Muscle of arm (tissue), 12 donors: ENCODE measurements around the gene SMAGP. TPM values are rescaled to one million over a fixed set of nuclear protein-coding genes. Genes with fewer than 3 reads are reported as not detected.

Source experiments
- DNase-seq: peaks from one replicate; pipeline ENCODE4 v3.0.0-alpha.2; 2013
- polyA plus RNA-seq, 12 donors: library from polyadenylated mRNA; unstranded; fragments of 120-200 nt; gene quantifications; one replicate each; pipeline ENCODE4 v1.2.1, GENCODE V29; 2013; ENCODE audit not compliant: insufficient read length in 12 of 12

SMAGP gene
- polyA plus RNA-seq, 12 donors: 6.2 to 31.8 (median 10.8) TPM; not detected in 1

DNA sequence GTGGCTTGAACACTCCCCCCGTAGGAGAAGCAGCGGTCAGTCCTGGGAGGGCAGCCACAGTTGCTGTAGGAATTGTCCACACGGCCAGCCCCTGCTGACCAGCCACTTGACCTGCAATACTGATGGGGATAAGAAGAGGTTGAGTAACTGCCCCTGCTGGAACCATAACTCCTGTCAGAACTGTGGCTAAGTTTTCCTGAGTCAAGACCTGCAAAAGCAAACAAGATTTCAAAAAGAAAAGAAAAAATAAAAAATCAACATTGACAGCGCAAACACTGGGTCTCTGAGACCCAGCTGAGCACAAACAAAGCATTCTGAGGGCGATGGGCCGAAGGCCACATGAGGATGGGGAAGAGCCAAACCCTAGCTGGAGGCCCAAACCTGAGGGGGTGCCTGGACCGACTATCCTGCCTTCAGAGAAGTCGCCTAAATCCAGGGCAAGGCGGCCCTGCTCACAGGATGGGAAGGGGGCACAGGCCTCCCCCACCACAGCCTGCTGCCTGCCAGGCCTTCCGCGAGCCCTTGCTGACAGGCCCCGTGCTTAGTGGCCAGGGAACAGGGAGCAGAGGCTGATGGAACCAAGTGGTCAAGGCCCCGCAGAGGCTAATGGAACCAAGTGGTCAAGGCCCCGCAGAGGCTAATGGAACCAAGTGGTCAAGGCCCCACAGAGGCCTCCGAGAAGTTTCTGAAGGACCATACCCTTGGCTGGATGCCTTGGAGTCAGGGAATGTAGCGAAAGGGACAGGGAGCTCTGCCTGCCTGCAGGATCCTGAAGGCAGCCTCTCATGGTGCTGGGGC is 71.4 kb downstream of the SMAGP start:
- no peak for DNase-seq

DNA sequence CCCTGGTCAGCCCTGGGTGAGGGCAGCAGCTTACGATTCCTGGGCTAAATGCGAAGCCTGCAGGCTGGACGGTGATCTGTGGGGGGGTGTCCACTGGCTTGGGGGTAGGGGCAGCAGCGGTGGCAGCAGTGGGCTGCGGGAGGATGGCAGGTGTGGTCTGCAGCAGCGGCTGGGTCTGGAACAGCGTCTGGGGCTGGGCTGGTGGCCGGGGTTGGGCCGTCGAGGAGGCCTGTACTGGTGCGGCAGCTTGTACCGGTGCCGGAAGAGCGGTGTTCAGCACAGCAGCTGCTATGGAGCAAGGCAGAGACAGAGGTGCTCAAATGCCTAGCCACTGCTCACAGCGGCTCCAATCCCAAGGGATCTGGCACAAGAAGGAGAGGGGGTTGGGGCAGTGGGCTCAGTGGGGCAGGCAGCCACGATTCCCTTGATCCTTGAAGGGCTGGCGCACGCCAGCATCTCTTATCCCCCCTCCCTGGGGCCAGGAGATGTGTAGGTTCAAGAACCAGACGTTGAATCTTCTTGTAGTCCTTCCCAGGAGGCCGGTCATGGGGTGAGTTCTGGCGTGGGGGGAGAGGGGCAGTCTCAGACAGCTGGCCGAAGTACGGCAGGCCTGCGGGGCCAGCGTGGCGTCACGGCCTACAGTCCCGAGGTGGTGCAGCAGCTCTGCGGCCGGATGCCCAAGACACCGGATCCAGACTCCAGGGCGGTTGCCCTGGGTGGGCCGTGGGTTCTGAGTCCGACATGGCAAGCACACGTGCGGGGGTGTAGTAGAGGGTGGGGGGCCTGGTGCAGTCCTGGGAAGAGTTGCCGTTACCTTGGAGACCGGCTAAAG is 72.3 kb downstream of the SMAGP start:
- no peak for DNase-seq

DNA sequence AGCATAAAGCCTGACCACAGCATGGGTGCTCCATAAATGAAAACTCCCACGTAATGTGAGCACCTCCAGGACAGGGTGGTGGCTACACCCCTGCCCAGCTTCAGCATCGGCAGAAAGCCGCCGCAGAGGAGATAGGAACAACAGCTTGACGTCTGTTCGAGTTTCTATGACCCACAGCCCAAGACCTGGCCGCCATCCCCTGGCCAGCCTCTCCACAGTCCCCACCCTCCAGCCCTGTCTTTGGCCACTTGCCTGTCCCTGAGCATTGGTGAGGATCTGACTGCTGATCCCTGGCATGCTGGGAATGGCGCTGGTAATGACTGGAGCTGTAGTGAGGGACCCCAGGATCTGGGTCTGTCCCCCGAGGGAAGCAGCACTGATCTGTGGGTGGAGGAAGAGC is 73.7 kb downstream of the SMAGP start:
- no peak for DNase-seq

DNA sequence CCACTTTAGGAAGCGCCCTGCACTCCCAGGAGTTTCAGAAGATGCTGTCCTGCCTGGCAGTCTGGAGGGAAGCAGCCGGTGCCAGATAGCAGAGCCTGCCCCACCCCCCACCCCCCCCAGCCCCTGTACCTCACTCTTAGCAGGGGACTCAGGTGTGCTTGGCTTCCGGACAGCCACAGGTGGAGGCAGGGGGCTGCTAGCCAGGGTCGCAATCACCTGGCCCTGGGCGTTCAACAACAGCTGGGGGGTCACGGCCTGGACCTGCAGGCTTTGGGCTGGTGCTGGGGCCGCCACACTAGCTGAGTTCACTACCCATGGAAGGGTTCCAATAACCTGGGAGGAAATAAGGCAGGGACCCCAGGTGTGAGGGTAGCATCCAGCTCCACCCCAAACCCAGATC is 74.4 kb downstream of the SMAGP start:
- DNase-seq: no peak

Other genes starting within 250 kb of the SMAGP start
- gene SLC11A2, start 244.0 kb downstream of the SMAGP start, polyA plus RNA-seq: 10 to 100 TPM in 11 of 12 donors, not detected in 1; 20.0 to 37.3 (median 25.5) TPM
- gene LETMD1, start 222.1 kb downstream of the SMAGP start, polyA plus RNA-seq: 10 to 100 TPM in 11 of 12 donors, not detected in 1; 39.7 to 89.0 (median 52.8) TPM
- 10 to 100 TPM in 11 of 12 donors, not detected in 1; 20.5 to 32.8 (median 27.0) TPM for gene CSRNP2, start 186.8 kb downstream of the SMAGP start, polyA plus RNA-seq
- 10 to 100 TPM in 11 of 12 donors, not detected in 1; 30.9 to 51.2 (median 46.3) TPM for gene TFCP2, start 97.3 kb downstream of the SMAGP start, polyA plus RNA-seq
- 10 to 100 TPM in 3 of 12 donors, 1 to 10 TPM in 8, not detected in 1; 6.2 to 19.8 (median 8.0) TPM for gene POU6F1, start 52.4 kb downstream of the SMAGP start, polyA plus RNA-seq
- 100 to 1,000 TPM in 3 of 12 donors, 10 to 100 TPM in 8, not detected in 1; 71.1 to 147 (median 80.8) TPM for gene DAZAP2, start 31.6 kb downstream of the SMAGP start, polyA plus RNA-seq
- gene BIN2, start 53.8 kb upstream of the SMAGP start, polyA plus RNA-seq: 10 to 100 TPM in 1 of 12 donors, 1 to 10 TPM in 9, not detected in 2; 1.7 to 11.7 (median 2.3) TPM
- gene CELA1, start 76.3 kb upstream of the SMAGP start, polyA plus RNA-seq: not detected
- 1 to 10 TPM in 2 of 12 donors, under 1 TPM in 8, not detected in 2; 0.26 to 4.1 (median 0.56) TPM for gene GALNT6, start 121.0 kb upstream of the SMAGP start, polyA plus RNA-seq
- 1 to 10 TPM in 9 of 12 donors, under 1 TPM in 2, not detected in 1; 0.47 to 2.8 (median 1.4) TPM for gene SLC4A8, start 154.4 kb upstream of the SMAGP start, polyA plus RNA-seq